SK-N-SH (cell line): ENCODE results near the gene SLC10A7.

Source experiments
- CTCF ChIP-seq: fragments of 200-600 bp; sonication (generic); IDR thresholded peaks from 2 replicates; pipeline ENCODE4 v1.6.1; 2017; ENCODE audit warnings: antibody characterized with exemption, mild to moderate bottlenecking, moderate library complexity
- ELF1 ChIP-seq: IDR thresholded peaks from 2 replicates; pipeline ENCODE4 v1.4.0; 2012
- EP300 ChIP-seq, 2 experiments: IDR thresholded peaks; 2 replicates each; pipeline versions ENCODE4 v1.4.0 to v1.6.1; 2012; ENCODE audit warnings: borderline replicate concordance in 1 of 2, low read depth in 1 of 2, low read length in 1 of 2
- EZH2phosphoT487 ChIP-seq: fragments of 200-600 bp; sonication (generic); IDR thresholded peaks from 2 replicates; pipeline ENCODE4 v1.6.1; 2017; ENCODE audit warnings: low read depth, mixed run types, mild to moderate bottlenecking, antibody characterized with exemption, moderate library complexity, borderline replicate concordance
- IRF3 ChIP-seq: fragments of 150-350 bp; IDR thresholded peaks from 2 replicates; pipeline ENCODE4 v1.6.1; 2016; ENCODE audit warnings: mild to moderate bottlenecking, low read depth, low read length
- MXI1 ChIP-seq: IDR thresholded peaks from 2 replicates; pipeline ENCODE4 v1.6.1; 2012; ENCODE audit warnings: mild to moderate bottlenecking, low read depth, low read length, improper control_type of control experiment
- NFIC ChIP-seq: IDR thresholded peaks from 2 replicates; pipeline ENCODE4 v1.4.0; 2012; ENCODE audit warnings: borderline replicate concordance
- POLR2AphosphoS5 ChIP-seq: IDR thresholded peaks from 2 replicates; pipeline ENCODE4 v1.6.1; 2012; ENCODE audit warnings: low read depth, low read length
- RAD21 ChIP-seq: IDR thresholded peaks from 2 replicates; pipeline ENCODE4 v1.6.1; 2012; ENCODE audit warnings: mild to moderate bottlenecking, low read length
- REST ChIP-seq: IDR thresholded peaks from 2 replicates; pipeline ENCODE4 v1.6.1; 2012; ENCODE audit warnings: mild to moderate bottlenecking, low read depth, low read length, moderate library complexity
- RFX5 ChIP-seq: IDR thresholded peaks from 2 replicates; pipeline ENCODE4 v1.6.1; 2012; ENCODE audit warnings: mild to moderate bottlenecking, improper control_type of control experiment, low read length
- RXRA ChIP-seq: IDR thresholded peaks from 2 replicates; pipeline ENCODE4 v1.4.0; 2012; ENCODE audit warnings: low read depth, mild to moderate bottlenecking, borderline replicate concordance
- ZBTB33 ChIP-seq: IDR thresholded peaks from 2 replicates; pipeline ENCODE4 v1.4.0; 2012; ENCODE audit warnings: low read depth, borderline replicate concordance

- no peak for TF ChIP-seq ELF1
- TF ChIP-seq CTCF = no peak
- no peak for TF ChIP-seq POLR2AphosphoS5
- TF ChIP-seq REST = no peak
- TF ChIP-seq IRF3 = no peak
- no peak for TF ChIP-seq RXRA
- no peak for TF ChIP-seq EZH2phosphoT487
- no peak for TF ChIP-seq EP300 (IDR thresholded peaks at IDR 0.05; ENCODE audit: borderline replicate concordance in 1 of 2, low read depth in 1 of 2, low read length in 1 of 2)
- TF ChIP-seq ZBTB33 = no peak
- no peak for TF ChIP-seq NFIC
- no peak for TF ChIP-seq RAD21
- TF ChIP-seq MXI1 = no peak
- no peak for TF ChIP-seq RFX5
Observed at GRCh38 chr4:146269228-146269653, 252.5 kb downstream of the SLC10A7 start.
